K562 (cell line): ENCODE data around the gene CASKIN1. TPM values are rescaled to one million over a fixed set of nuclear protein-coding genes. Genes with fewer than 3 reads are reported as not detected.

ENCODE experiments used
- GTF2A2 ChIP-seq: IDR thresholded peaks from 2 replicates; pipeline ENCODE4 v1.6.1; 2016; ENCODE audit warnings: mild to moderate bottlenecking, missing genetic modification characterization, missing compliant biosample characterization
- KLF16 ChIP-seq: IDR thresholded peaks from 2 replicates; pipeline ENCODE4 v1.6.1; 2016; ENCODE audit warnings: antibody characterized with exemption
- RREB1 ChIP-seq: fragments of 250-450 bp; sonication (Bioruptor Pico); IDR thresholded peaks from 2 replicates; pipeline ENCODE4 v1.4.0; 2020
- SIN3A ChIP-seq, 2 experiments: fragments of 150-350 bp in 1 of 2; IDR thresholded peaks; 2 replicates each; pipeline ENCODE4 v1.6.1; 2011 to 2016; ENCODE audit warnings: borderline replicate concordance in 2 of 2, low read depth in 2 of 2, low read length in 2 of 2, mild to moderate bottlenecking in 2 of 2, moderate library complexity in 2 of 2; ENCODE audit not compliant: control insufficient read depth in 1 of 2
- SMAD4 ChIP-seq: fragments of 250-450 bp; sonication (Bioruptor Pico); conservative IDR thresholded peaks from 2 replicates; pipeline ENCODE4 v1.8.0; 2021; ENCODE audit warnings: inconsistent platforms, mild to moderate bottlenecking, moderate library complexity
- SUPT5H ChIP-seq: fragments of 450-650 bp; IDR thresholded peaks from 2 replicates; pipeline ENCODE4 v1.6.1; 2016
- XRCC4 ChIP-seq: IDR thresholded peaks from one replicate; pipeline ENCODE4 v1.6.1; 2011; ENCODE audit not compliant: insufficient read depth, insufficient read length; ENCODE audit errors: extremely low read depth
- ZNF316 ChIP-seq: fragments of 450-650 bp; IDR thresholded peaks from 2 replicates; pipeline ENCODE4 v1.6.1; 2016
- ZNF551 ChIP-seq: fragments of 250-450 bp; sonication (Bioruptor Pico); IDR thresholded peaks from 2 replicates; pipeline ENCODE4 v1.5.0; 2021; ENCODE audit warnings: mild to moderate bottlenecking, moderate library complexity
- polyA plus RNA-seq, 8 experiments: library from polyadenylated mRNA; depleted of rRNA in 4 of 8; stranded (reverse) in 5 of 8; unstranded in 3 of 8; fragments of >200 nt; fragmentation: Nextera tagmentation in 2 of 8; fragmentation: Illumina TruSeq in 1 of 8; extraction: Ambion mirVana in 2 of 8; extraction: Trizol in 1 of 8; gene quantifications; 2 replicates each; pipeline versions ENCODE4 v1.2.1 to v1.2.3, GENCODE V29; 2011 to 2014; ENCODE audit warnings: inconsistent platforms in 1 of 8, missing spikeins in 1 of 8
- total RNA-seq, 7 experiments: library from RNA; depleted of rRNA in 6 of 7; stranded (reverse); fragments of >200 nt in 6 of 7; fragmentation: Illumina TruSeq in 2 of 7; extraction: Trizol in 2 of 7; gene quantifications; 2 replicates each; pipeline versions ENCODE4 v1.2.1 to v1.2.3, GENCODE V29; 2011 to 2021; ENCODE audit warnings: low replicate concordance in 1 of 7
- TF ChIP-seq, protein P1 (sequence below), 2 experiments: fragments of 450-650 bp; formaldehyde crosslinking in 1 of 2; IDR thresholded peaks; 2 replicates each; pipeline versions ENCODE4 v1.4.0 to v1.6.1; 2014 to 2020; ENCODE audit warnings: mild to moderate bottlenecking in 2 of 2, borderline replicate concordance in 1 of 2, low read depth in 1 of 2
- TF ChIP-seq, protein P2 (sequence below): fragments of 250-450 bp; sonication (Bioruptor Pico); IDR thresholded peaks from 2 replicates; pipeline ENCODE4 v1.5.0; 2021

The CASKIN1 gene
- total and polyA plus RNA-seq, 9 of the 15 experiments (the other 6 are each of a cell fraction or from before 2014, with no cell fraction given), result 0.15 to 4.5 (median 1.5) TPM; not detected in 2

DNA sequence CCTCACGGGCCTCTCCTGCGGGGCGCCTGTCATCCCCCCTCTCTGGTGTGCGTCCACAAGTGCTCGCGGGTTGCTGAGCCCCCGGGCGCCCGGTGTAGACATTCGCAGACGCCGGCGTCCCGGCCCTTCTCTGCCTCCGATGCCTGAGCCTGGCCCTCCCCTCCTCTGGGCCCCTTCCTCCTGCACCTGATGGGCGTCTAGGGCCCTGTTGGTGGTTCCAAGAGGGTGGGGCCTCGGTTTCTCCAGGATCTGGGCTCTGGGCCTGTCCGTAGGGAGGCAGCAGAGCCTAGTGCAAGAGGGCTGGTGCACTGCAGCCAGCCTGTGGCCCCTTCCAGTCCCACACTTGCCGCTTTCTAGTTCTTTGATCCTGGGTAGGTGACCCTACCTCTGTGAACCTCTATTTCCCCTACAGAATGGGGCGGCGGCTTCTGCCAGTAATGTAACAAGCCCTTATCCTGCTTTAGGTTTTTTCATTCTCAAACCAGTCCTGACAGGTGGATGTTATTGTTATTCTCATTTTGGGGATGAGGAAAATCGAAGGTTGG, 27.6 kb upstream of the CASKIN1 start (continued):
- TF ChIP-seq RREB1 (CRISPR knock-in tag) (no peak; the same call in 1 of the 2 replicates), GTF2A2 (tag) (no peak), SIN3A (IDR thresholded peaks at IDR 0.05; ENCODE audit: borderline replicate concordance in 2 of 2, control insufficient read depth in 1 of 2, low read depth in 2 of 2, low read length in 2 of 2) (peak in 1 of 2 experiments; percentile 10; a peak in 1 of 4 replicates), XRCC4 (no peak), SMAD4 (CRISPR knock-in tag) (peak; percentile 46; the same call in 1 of the 2 replicates), ZNF316 (no peak), ZNF551 (CRISPR knock-in tag) (no peak), KLF16 (no peak), SUPT5H (no peak)
- TF ChIP-seq, protein P1, sequence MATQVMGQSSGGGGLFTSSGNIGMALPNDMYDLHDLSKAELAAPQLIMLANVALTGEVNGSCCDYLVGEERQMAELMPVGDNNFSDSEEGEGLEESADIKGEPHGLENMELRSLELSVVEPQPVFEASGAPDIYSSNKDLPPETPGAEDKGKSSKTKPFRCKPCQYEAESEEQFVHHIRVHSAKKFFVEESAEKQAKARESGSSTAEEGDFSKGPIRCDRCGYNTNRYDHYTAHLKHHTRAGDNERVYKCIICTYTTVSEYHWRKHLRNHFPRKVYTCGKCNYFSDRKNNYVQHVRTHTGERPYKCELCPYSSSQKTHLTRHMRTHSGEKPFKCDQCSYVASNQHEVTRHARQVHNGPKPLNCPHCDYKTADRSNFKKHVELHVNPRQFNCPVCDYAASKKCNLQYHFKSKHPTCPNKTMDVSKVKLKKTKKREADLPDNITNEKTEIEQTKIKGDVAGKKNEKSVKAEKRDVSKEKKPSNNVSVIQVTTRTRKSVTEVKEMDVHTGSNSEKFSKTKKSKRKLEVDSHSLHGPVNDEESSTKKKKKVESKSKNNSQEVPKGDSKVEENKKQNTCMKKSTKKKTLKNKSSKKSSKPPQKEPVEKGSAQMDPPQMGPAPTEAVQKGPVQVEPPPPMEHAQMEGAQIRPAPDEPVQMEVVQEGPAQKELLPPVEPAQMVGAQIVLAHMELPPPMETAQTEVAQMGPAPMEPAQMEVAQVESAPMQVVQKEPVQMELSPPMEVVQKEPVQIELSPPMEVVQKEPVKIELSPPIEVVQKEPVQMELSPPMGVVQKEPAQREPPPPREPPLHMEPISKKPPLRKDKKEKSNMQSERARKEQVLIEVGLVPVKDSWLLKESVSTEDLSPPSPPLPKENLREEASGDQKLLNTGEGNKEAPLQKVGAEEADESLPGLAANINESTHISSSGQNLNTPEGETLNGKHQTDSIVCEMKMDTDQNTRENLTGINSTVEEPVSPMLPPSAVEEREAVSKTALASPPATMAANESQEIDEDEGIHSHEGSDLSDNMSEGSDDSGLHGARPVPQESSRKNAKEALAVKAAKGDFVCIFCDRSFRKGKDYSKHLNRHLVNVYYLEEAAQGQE (IDR thresholded peaks at IDR 0.05; ENCODE audit: borderline replicate concordance), result no peak; the same call in 1 of the 2 replicates
- TF ChIP-seq, protein P1 (CRISPR knock-in tag; IDR thresholded peaks at IDR 0.05; ENCODE audit: low read depth), result no peak
- TF ChIP-seq, protein P2, sequence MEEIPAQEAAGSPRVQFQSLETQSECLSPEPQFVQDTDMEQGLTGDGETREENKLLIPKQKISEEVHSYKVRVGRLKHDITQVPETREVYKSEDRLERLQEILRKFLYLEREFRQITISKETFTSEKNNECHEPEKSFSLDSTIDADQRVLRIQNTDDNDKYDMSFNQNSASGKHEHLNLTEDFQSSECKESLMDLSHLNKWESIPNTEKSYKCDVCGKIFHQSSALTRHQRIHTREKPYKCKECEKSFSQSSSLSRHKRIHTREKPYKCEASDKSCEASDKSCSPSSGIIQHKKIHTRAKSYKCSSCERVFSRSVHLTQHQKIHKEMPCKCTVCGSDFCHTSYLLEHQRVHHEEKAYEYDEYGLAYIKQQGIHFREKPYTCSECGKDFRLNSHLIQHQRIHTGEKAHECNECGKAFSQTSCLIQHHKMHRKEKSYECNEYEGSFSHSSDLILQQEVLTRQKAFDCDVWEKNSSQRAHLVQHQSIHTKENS (CRISPR knock-in tag), result no peak
